K562 (cell line): ENCODE results near the gene DLGAP3. TPM values are rescaled to one million over a fixed set of nuclear protein-coding genes. Genes with fewer than 3 reads are reported as not detected.

Experiments used
- NR4A1 ChIP-seq, 2 experiments: fragments of 250-450 bp in 1 of 2; fragments of 450-650 bp in 1 of 2; sonication (Bioruptor Pico) in 1 of 2; IDR thresholded peaks; 2 replicates each; pipeline versions ENCODE4 v1.4.0 to v1.6.1; 2016 to 2020; ENCODE audit warnings: mild to moderate bottlenecking in 2 of 2, missing compliant biosample characterization in 1 of 2, missing genetic modification characterization in 1 of 2, moderate library complexity in 1 of 2
- polyA plus RNA-seq, 8 experiments: library from polyadenylated mRNA; depleted of rRNA in 4 of 8; stranded (reverse) in 5 of 8; unstranded in 3 of 8; fragments of >200 nt; fragmentation: Nextera tagmentation in 2 of 8; fragmentation: Illumina TruSeq in 1 of 8; extraction: Ambion mirVana in 2 of 8; extraction: Trizol in 1 of 8; gene quantifications; 2 replicates each; pipeline versions ENCODE4 v1.2.1 to v1.2.3, GENCODE V29; 2011 to 2014; ENCODE audit warnings: inconsistent platforms in 1 of 8, missing spikeins in 1 of 8
- total RNA-seq, 7 experiments: library from RNA; depleted of rRNA in 6 of 7; stranded (reverse); fragments of >200 nt in 6 of 7; fragmentation: Illumina TruSeq in 2 of 7; extraction: Trizol in 2 of 7; gene quantifications; 2 replicates each; pipeline versions ENCODE4 v1.2.1 to v1.2.3, GENCODE V29; 2011 to 2021; ENCODE audit warnings: low replicate concordance in 1 of 7
- TF ChIP-seq, protein P1 (sequence below): fragments of 450-650 bp; IDR thresholded peaks from 2 replicates; pipeline ENCODE4 v1.6.1; 2018; ENCODE audit not compliant: partially characterized antibody
- TF ChIP-seq, protein P2 (sequence below): fragments of 450-650 bp; IDR thresholded peaks from 2 replicates; pipeline ENCODE4 v1.6.1; 2016; ENCODE audit warnings: mild to moderate bottlenecking
- TF ChIP-seq, protein P3 (sequence below): fragments of 450-650 bp; IDR thresholded peaks from 2 replicates; pipeline ENCODE4 v1.6.1; 2017; ENCODE audit warnings: antibody characterized with exemption

DLGAP3 gene
- total and polyA plus RNA-seq, 9 of the 15 experiments (the other 6 are each of a cell fraction or from before 2014, with no cell fraction given) = 0.01 to 0.16 (median 0.07) TPM; not detected in 6

DNA sequence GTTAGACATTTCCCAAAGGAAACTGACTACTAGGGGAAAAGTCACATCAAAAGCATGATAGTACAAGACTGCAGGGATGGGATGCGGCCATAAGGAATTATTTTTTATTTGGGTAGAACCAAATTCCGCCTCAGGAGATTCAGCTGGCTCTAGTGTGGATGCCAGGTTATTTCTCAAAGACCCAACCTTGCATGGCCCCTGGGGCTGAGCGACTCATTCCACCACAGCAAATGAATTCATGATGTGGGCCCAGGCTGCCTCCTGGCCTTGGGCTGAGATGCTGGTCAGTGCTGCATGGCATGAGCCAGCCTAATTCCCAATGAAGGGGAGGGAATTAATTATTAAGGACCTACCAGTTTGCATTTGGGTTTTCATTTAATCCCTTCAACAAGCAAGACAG is 43.9 kb upstream of the DLGAP3 start (continued):
- TF ChIP-seq, protein P1, sequence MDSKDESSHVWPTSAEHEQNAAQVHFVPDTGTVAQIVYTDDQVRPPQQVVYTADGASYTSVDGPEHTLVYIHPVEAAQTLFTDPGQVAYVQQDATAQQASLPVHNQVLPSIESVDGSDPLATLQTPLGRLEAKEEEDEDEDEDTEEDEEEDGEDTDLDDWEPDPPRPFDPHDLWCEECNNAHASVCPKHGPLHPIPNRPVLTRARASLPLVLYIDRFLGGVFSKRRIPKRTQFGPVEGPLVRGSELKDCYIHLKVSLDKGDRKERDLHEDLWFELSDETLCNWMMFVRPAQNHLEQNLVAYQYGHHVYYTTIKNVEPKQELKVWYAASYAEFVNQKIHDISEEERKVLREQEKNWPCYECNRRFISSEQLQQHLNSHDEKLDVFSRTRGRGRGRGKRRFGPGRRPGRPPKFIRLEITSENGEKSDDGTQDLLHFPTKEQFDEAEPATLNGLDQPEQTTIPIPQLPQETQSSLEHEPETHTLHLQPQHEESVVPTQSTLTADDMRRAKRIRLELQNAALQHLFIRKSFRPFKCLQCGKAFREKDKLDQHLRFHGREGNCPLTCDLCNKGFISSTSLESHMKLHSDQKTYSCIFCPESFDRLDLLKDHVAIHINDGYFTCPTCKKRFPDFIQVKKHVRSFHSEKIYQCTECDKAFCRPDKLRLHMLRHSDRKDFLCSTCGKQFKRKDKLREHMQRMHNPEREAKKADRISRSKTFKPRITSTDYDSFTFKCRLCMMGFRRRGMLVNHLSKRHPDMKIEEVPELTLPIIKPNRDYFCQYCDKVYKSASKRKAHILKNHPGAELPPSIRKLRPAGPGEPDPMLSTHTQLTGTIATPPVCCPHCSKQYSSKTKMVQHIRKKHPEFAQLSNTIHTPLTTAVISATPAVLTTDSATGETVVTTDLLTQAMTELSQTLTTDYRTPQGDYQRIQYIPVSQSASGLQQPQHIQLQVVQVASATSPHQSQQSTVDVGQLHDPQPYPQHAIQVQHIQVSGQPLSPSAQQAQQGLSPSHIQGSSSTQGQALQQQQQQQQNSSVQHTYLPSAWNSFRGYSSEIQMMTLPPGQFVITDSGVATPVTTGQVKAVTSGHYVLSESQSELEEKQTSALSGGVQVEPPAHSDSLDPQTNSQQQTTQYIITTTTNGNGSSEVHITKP = no peak
- TF ChIP-seq, protein P2, sequence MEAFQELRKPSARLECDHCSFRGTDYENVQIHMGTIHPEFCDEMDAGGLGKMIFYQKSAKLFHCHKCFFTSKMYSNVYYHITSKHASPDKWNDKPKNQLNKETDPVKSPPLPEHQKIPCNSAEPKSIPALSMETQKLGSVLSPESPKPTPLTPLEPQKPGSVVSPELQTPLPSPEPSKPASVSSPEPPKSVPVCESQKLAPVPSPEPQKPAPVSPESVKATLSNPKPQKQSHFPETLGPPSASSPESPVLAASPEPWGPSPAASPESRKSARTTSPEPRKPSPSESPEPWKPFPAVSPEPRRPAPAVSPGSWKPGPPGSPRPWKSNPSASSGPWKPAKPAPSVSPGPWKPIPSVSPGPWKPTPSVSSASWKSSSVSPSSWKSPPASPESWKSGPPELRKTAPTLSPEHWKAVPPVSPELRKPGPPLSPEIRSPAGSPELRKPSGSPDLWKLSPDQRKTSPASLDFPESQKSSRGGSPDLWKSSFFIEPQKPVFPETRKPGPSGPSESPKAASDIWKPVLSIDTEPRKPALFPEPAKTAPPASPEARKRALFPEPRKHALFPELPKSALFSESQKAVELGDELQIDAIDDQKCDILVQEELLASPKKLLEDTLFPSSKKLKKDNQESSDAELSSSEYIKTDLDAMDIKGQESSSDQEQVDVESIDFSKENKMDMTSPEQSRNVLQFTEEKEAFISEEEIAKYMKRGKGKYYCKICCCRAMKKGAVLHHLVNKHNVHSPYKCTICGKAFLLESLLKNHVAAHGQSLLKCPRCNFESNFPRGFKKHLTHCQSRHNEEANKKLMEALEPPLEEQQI = no peak
- TF ChIP-seq NR4A1 (CRISPR knock-in tag; IDR thresholded peaks at IDR 0.05) = no peak
- no peak for TF ChIP-seq NR4A1 (tag; IDR thresholded peaks at IDR 0.05)
- TF ChIP-seq, protein P3, sequence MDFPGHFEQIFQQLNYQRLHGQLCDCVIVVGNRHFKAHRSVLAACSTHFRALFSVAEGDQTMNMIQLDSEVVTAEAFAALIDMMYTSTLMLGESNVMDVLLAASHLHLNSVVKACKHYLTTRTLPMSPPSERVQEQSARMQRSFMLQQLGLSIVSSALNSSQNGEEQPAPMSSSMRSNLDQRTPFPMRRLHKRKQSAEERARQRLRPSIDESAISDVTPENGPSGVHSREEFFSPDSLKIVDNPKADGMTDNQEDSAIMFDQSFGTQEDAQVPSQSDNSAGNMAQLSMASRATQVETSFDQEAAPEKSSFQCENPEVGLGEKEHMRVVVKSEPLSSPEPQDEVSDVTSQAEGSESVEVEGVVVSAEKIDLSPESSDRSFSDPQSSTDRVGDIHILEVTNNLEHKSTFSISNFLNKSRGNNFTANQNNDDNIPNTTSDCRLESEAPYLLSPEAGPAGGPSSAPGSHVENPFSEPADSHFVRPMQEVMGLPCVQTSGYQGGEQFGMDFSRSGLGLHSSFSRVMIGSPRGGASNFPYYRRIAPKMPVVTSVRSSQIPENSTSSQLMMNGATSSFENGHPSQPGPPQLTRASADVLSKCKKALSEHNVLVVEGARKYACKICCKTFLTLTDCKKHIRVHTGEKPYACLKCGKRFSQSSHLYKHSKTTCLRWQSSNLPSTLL = no peak
